ENCODE results near the gene ACTN1. TPM values are rescaled to one million over a fixed set of nuclear protein-coding genes. Genes with fewer than 3 reads are reported as not detected.

The ACTN1 gene
- polyA plus RNA-seq, 3 donors: 41.4 to 75.0 (median 69.4) TPM

DNA sequence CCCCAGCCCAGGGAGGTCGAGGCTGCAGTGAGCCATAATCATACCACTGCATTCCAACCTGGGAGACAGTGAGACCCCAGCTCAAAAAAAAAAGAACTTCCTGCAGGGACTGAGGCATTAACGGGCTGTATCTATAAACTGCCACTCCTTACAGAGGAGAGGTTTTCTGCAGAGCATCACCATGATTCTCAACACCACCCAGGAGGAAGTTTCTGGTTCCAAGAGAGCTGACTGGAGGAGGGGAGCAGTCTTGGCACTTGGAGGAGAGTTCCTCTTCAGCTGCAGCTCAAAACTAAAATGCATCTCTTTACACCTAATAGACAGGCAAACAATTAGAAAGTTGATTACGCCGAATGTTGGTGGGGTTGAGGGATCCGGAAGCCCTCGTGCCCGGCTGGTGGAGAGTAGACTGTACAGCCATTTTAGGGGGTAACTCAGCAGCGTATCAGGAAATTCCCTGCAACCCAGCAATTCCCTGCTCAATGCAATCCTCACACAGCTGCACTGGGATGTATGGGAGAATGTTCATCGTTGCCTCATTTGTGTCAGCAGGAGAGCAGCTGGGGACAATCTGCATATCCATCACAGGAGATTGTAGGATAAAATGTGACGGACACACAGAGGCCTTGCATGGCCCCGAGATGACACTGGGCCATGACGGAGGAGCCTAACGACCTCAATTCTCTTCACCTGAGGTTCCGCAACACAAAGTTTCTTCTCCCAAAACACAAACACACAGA lies 36.6 kb downstream of the ACTN1 start:
- H3K4me1 ChIP-seq (ENCODE audit: control insufficient read depth in 1 of 2, insufficient read depth in 2 of 2, low read length in 2 of 2): peaks cover 65 to 81% of the 10 kb centered on the region in 2 donors
- H2AFZ ChIP-seq (ENCODE audit: insufficient read depth, low read depth, low read length, poor library complexity, severe bottlenecking): no peak overlapping the region
- peaks cover 100% of the 10 kb centered on the region for H3K79me2 ChIP-seq (ENCODE audit: insufficient read depth, low read length)

GRCh38 chr14:68941820-68942219 lies 37.3 kb downstream of the ACTN1 start:
- no peak overlapping the region for H3K4me3 Mint-ChIP-seq
- Histone ChIP-seq H3K36me3 (replicated peaks in 1 of 2; ENCODE audit: control insufficient read depth in 1 of 2, insufficient read depth in 2 of 2, low read length in 2 of 2) (peaks cover 0 to 2% of the 10 kb centered on the region in 2 donors), H3K4me3 (replicated peaks in 1 of 3; ENCODE audit: low read depth in 2 of 3, low read length in 3 of 3) (peak overlapping the region in 1 of 3 experiments; percentile 33), H3K79me2 (ENCODE audit: insufficient read depth, low read length) (peaks cover 100% of the 10 kb centered on the region), H2AFZ (ENCODE audit: insufficient read depth, low read depth, low read length, poor library complexity, severe bottlenecking) (no peak overlapping the region), H3K9me3 (replicated peaks in 1 of 2; ENCODE audit: control insufficient read depth in 1 of 2, insufficient read depth in 1 of 2, low read length in 2 of 2) (no peaks in the 10 kb centered on the region), H4K20me1 (ENCODE audit: insufficient read depth, low read length) (peaks cover 23% of the 10 kb centered on the region), H3K4me1 (ENCODE audit: control insufficient read depth in 1 of 2, insufficient read depth in 2 of 2, low read length in 2 of 2) (peaks cover 63 to 81% of the 10 kb centered on the region in 2 donors), H3K4me2 (replicated peaks; ENCODE audit: extremely low read depth, low read length, poor library complexity, severe bottlenecking) (peak overlapping the region; percentile 5), H3K27me3 (ENCODE audit: control insufficient read depth in 2 of 2, insufficient read depth in 2 of 2, low read length in 2 of 2) (no peaks in the 10 kb centered on the region), H3K9ac (ENCODE audit: insufficient read depth, low read length, poor library complexity, severe bottlenecking) (no peak overlapping the region), H3K27ac (ENCODE audit: low read depth in 1 of 2, low read length in 2 of 2) (peak overlapping the region; percentile 27 to 57)
- peak; percentile 18 to 59 (median 32) for DNase-seq
- peak overlapping the region; percentile 75 to 89 (median 82) for H3K27ac Mint-ChIP-seq
- peaks cover 0 to 2% (median 0%) of the 10 kb centered on the region in 3 donors for H3K27me3 Mint-ChIP-seq (ENCODE audit: low read depth in 3 of 3)
- H3K9me3 Mint-ChIP-seq: no peaks in the 10 kb centered on the region
- TF ChIP-seq, protein P1, sequence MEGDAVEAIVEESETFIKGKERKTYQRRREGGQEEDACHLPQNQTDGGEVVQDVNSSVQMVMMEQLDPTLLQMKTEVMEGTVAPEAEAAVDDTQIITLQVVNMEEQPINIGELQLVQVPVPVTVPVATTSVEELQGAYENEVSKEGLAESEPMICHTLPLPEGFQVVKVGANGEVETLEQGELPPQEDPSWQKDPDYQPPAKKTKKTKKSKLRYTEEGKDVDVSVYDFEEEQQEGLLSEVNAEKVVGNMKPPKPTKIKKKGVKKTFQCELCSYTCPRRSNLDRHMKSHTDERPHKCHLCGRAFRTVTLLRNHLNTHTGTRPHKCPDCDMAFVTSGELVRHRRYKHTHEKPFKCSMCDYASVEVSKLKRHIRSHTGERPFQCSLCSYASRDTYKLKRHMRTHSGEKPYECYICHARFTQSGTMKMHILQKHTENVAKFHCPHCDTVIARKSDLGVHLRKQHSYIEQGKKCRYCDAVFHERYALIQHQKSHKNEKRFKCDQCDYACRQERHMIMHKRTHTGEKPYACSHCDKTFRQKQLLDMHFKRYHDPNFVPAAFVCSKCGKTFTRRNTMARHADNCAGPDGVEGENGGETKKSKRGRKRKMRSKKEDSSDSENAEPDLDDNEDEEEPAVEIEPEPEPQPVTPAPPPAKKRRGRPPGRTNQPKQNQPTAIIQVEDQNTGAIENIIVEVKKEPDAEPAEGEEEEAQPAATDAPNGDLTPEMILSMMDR (IDR thresholded peaks at IDR 0.05): peak; percentile 33
- 67% methylated on average over 2 of the region's 5 CpGs for WGBS (ENCODE audit: insufficient coverage)
- intact Hi-C loops (cut with micrococcal nuclease): no loop called here
- H3K4me1 Mint-ChIP-seq: peaks cover 85% of the 10 kb centered on the region
- peaks cover 4 to 26% of the 10 kb centered on the region in 2 donors for H3K36me3 Mint-ChIP-seq

More for the DNA sequence above, 36.6 kb downstream of the ACTN1 start:
- Histone ChIP-seq H3K27me3 (ENCODE audit: control insufficient read depth in 2 of 2, insufficient read depth in 2 of 2, low read length in 2 of 2) (no peaks in the 10 kb centered on the region), H3K4me3 (replicated peaks in 1 of 3; ENCODE audit: low read depth in 2 of 3, low read length in 3 of 3) (peak overlapping the region in 1 of 3 experiments; percentile 33), H3K27ac (ENCODE audit: low read depth in 1 of 2, low read length in 2 of 2) (peak overlapping the region; percentile 27 to 57), H3K4me2 (replicated peaks; ENCODE audit: extremely low read depth, low read length, poor library complexity, severe bottlenecking) (peak overlapping the region; percentile 5), H3K36me3 (replicated peaks in 1 of 2; ENCODE audit: control insufficient read depth in 1 of 2, insufficient read depth in 2 of 2, low read length in 2 of 2) (no peaks in the 10 kb centered on the region), H3K9me3 (replicated peaks in 1 of 2; ENCODE audit: control insufficient read depth in 1 of 2, insufficient read depth in 1 of 2, low read length in 2 of 2) (no peaks in the 10 kb centered on the region), H3K9ac (ENCODE audit: insufficient read depth, low read length, poor library complexity, severe bottlenecking) (no peak overlapping the region), H4K20me1 (ENCODE audit: insufficient read depth, low read length) (peaks cover 30% of the 10 kb centered on the region)
- TF ChIP-seq, protein P1 (IDR thresholded peaks at IDR 0.05): no peak
- peaks cover 4 to 23% of the 10 kb centered on the region in 2 donors for H3K36me3 Mint-ChIP-seq
- H3K4me3 Mint-ChIP-seq: no peak overlapping the region
- intact Hi-C loops (cut with micrococcal nuclease): no loop called here
- DNase-seq: peak; percentile 39 to 44 (median 39)
- H3K9me3 Mint-ChIP-seq: no peaks in the 10 kb centered on the region
- H3K27ac Mint-ChIP-seq: peak overlapping the region; percentile 75 to 89 (median 82)
- peaks cover 0 to 2% (median 0%) of the 10 kb centered on the region in 3 donors for H3K27me3 Mint-ChIP-seq (ENCODE audit: low read depth in 3 of 3)
- peaks cover 85% of the 10 kb centered on the region for H3K4me1 Mint-ChIP-seq
- WGBS (ENCODE audit: insufficient coverage): 86% methylated on average over 7 of the region's 14 CpGs

All from CD14-positive monocyte (primary cell).